ENCODE results near the gene SYNDIG1.

DNA sequence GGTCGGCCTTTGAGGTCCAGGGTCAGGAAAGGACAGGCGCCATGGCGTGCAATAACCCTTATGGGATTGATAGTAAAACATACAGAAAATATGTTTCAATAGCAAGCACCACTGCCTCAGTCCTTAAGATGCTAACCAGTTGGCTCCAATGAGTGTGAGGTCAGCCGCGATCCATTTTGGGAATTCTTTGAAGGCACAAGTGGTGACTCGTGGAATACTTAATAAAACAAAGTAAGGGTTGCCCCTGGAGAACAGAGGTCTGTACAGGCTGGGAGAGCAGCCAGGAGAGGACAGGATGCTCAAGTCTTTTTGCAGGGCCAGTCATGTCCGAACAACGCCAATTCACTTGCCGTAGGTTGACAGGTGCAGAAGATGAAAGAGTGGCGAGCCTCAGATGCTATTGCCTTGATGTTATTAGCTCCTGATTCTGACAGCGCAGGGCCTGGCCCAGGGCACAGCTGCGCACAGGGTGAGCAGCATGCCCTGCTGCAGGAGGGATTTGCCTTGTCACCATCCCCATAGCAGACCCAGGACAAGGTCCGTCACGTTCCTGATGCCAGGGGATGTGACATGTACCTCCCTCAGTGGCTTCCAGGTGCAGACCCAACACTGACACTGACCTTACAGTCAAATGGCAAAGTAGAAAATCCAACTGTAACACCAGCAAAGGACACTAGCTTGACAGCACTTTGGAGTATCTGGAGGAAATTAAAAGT is 21.8 kb downstream of the SYNDIG1 start:
- TF ChIP-seq CTCF (IDR thresholded peaks at IDR 0.05) = no peak
- TF ChIP-seq POLR2A (IDR thresholded peaks at IDR 0.05) = no peak
- TF ChIP-seq EP300 (IDR thresholded peaks at IDR 0.05) = no peak
